Neural progenitor cell (in vitro differentiated cells): ENCODE results near the gene TBC1D2B.

Experiments used
- CTCF ChIP-seq: fragments of 200-600 bp; sonication (generic); IDR thresholded peaks from 2 replicates; pipeline ENCODE4 v1.5.1; 2017; ENCODE audit warnings: antibody characterized with exemption, mild to moderate bottlenecking
- EZH2 ChIP-seq: fragments of 200-600 bp; sonication (generic); IDR thresholded peaks from 2 replicates; pipeline ENCODE4 v1.6.1; 2017; ENCODE audit warnings: antibody characterized with exemption, mild to moderate bottlenecking, moderate library complexity

DNA sequence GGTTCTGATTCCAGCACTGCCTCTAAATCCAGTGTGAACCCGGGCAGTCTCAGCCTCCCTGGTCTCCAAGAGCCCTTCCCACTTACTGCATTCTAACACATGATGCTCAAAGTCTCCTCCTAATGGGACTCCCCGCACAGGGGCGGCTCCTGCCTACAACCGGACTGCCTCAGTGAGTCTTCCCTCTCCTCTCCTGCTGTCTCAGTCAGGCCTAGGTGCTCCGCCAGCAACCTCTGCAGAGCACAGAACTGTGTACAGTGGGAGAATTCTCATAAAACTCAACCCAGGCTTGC, 28.9 kb downstream of the TBC1D2B start:
- TF ChIP-seq CTCF, result no peak
- TF ChIP-seq EZH2, result no peak
